Central memory CD8-positive, alpha-beta T cell (primary cell): Measurements from ENCODE around the gene CACNA1S.

ENCODE experiments used
- ATAC-seq: fragments of 150-1000 bp; cut with Tn5 transposase; replicated peaks from 2 replicates; pipeline ENCODE4 v1.10.0; 2022; ENCODE audit warnings: mild to moderate bottlenecking, moderate FRiP score, moderate number of reproducible peaks; ENCODE audit not compliant: poor library complexity, severe bottlenecking; ENCODE audit errors: extremely low read depth
- DNase-seq, 2 donors: peaks; one replicate each; pipeline ENCODE4 v3.0.0; 2021; ENCODE audit warnings: low spot score in 2 of 2
- H3K27ac Mint-ChIP-seq: one replicate; pipeline ENCODE4 v1.8.0; 2022; ENCODE audit warnings: low read depth, mild to moderate bottlenecking, moderate library complexity, mixed read lengths
- H3K27me3 Mint-ChIP-seq: one replicate; pipeline ENCODE4 v1.8.0; 2022; ENCODE audit warnings: mixed read lengths
- H3K36me3 Mint-ChIP-seq: one replicate; pipeline ENCODE4 v1.8.0; 2022; ENCODE audit warnings: mild to moderate bottlenecking, moderate library complexity, mixed read lengths; ENCODE audit not compliant: insufficient read depth
- H3K4me1 Mint-ChIP-seq: one replicate; pipeline ENCODE4 v1.8.0; 2022; ENCODE audit warnings: mixed read lengths
- H3K4me3 Mint-ChIP-seq: one replicate; pipeline ENCODE4 v1.8.0; 2022; ENCODE audit warnings: mild to moderate bottlenecking, moderate library complexity, mixed read lengths
- H3K9me3 Mint-ChIP-seq: one replicate; pipeline ENCODE4 v1.8.0; 2022; ENCODE audit warnings: mixed read lengths

The CACNA1S gene

DNA sequence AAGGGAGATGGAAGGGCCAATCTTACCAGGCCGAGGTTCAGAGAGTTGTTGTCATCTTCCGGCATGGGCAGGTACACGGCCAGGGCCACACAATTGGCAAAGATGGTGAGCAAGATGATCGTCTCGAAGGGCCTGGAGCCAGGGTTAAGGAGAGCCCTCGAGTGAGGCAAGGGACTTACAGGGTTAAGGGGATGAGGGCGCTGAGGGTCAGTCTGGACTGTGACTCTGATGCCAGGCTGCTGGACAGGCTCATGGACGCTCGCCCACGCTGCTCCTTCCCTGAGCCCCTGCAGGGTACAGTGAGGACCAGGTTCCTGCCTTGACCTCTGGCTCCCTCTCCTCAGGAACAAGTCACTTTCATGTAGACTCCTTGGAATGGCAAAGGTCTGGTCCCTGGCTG, 2.1 kb downstream of the CACNA1S start:
- no peaks in the 10 kb centered on the region for H3K27me3 Mint-ChIP-seq
- no peak overlapping the region for H3K27ac Mint-ChIP-seq
- H3K4me1 Mint-ChIP-seq: peaks cover 12% of the 10 kb centered on the region
- H3K4me3 Mint-ChIP-seq: no peak overlapping the region
- H3K9me3 Mint-ChIP-seq: no peaks in the 10 kb centered on the region
- ATAC-seq: no peak
- DNase-seq: no peak
- H3K36me3 Mint-ChIP-seq: peaks cover 2% of the 10 kb centered on the region

DNA sequence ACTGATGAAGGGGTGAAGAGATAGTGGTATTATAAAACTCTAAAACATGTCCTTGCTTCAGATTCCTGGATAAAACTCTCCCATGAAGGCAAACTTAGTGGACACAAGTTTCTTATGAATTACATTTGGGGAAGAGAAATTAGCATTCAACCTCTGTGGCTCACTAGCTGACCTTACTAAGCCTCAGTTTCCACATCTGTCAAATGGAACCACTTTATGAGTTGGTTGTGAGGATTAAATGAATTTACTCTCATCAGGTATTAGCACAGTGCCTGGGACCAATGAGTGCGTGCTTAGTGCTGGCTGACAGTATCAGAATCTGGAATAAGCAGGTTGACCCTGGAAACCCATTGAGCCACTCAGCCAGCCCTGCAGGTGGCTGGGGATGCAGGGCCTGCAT, 2.6 kb downstream of the CACNA1S start:
- Mint-ChIP-seq H3K27ac (no peak overlapping the region), H3K9me3 (no peaks in the 10 kb centered on the region), H3K36me3 (peaks cover 2% of the 10 kb centered on the region), H3K4me3 (no peak overlapping the region), H3K27me3 (no peaks in the 10 kb centered on the region), H3K4me1 (peaks cover 8% of the 10 kb centered on the region)
- no peak for DNase-seq
- no peak for ATAC-seq

DNA sequence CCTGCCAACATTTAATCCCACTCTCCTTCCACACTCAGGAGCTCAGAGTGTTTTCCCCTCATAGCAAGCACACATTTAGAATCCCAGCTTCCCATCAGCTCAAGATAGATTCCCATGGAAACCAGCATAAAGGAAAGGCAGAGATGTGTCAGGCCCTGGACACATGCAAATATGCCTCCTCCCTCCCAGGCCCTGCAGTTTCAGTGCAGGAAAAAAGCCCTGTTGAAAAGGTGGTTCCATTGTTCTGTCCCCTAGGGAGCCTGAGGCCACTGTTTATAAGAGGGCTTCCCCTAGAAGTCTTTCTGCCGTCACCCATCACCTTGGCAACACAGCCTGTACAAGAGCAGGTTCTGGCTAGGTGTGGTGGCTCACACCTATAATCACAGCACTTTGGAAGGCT, 3.6 kb downstream of the CACNA1S start:
- ATAC-seq (no peak), DNase-seq (no peak)
- no peak overlapping the region for H3K4me3 Mint-ChIP-seq
- no peaks in the 10 kb centered on the region for H3K9me3 Mint-ChIP-seq
- peaks cover 2% of the 10 kb centered on the region for H3K36me3 Mint-ChIP-seq
- no peaks in the 10 kb centered on the region for H3K27me3 Mint-ChIP-seq
- no peak overlapping the region for H3K27ac Mint-ChIP-seq
- no peaks in the 10 kb centered on the region for H3K4me1 Mint-ChIP-seq

DNA sequence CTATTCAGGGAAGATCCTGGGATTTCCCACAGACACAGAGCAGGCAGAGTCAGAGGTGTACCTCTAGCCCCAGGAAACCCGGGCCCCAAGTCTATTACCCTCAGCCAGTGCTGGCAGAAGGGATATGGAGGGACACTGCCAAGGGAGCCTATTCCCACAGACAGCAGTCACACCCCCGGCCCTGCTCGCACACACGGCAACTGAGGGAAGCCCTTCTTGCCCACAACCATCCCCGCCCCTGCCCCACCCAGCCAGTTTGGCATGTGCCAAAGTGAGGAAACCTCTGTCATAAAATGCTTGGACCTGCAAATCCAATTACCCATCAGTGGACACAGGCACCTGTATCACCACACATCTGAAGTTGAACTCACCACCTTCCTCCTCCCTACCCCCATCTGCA, 6.5 kb downstream of the CACNA1S start:
- Mint-ChIP-seq H3K36me3 (no peaks in the 10 kb centered on the region), H3K4me1 (no peaks in the 10 kb centered on the region), H3K4me3 (no peak overlapping the region), H3K27ac (no peak overlapping the region), H3K9me3 (no peaks in the 10 kb centered on the region), H3K27me3 (no peaks in the 10 kb centered on the region)
- DNase-seq: no peak
- ATAC-seq: no peak

DNA sequence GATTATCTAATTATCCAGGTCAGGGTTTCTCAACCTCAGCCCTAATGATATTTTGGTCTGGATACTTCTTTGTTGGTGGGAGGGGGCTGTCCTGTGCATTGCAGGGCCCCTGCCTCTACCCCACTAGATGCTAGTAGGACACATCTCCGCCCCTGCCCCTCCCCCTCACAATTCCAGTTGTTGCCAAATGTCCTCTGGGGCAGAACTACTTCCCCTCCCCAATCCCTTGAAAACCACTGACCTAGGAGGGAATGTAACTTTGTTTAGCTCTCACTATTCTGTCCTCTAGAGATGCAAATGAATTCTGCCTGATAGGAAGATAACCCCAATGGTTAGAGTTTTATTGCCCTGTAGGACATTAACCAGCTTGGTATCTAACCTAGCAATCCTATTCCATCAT, 8.1 kb downstream of the CACNA1S start:
- H3K27me3 Mint-ChIP-seq: no peaks in the 10 kb centered on the region
- DNase-seq (no peak), ATAC-seq (no peak)
- H3K4me1 Mint-ChIP-seq: no peaks in the 10 kb centered on the region
- H3K4me3 Mint-ChIP-seq: no peak overlapping the region
- H3K36me3 Mint-ChIP-seq: no peaks in the 10 kb centered on the region
- no peaks in the 10 kb centered on the region for H3K9me3 Mint-ChIP-seq
- no peak overlapping the region for H3K27ac Mint-ChIP-seq

DNA sequence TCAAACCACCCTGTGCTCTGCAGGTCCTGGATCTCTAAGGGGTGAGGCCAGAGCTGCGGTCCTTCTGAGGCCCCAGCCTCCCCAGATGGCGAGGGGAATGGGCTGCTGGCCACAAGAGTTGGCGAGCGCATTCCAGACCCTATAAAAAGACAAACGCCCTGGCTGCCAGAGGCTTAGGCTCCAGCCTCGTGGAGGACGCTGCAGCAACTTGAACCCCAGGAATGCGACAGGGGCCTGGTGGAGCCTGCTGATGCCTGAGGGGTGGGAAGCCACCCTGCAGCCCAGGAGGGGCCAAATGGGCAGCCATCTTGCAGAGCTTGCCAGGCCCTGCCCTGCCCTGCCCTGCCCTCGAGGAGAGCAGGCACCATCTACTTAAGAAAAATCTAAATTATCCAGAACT, 8.6 kb downstream of the CACNA1S start:
- H3K36me3 Mint-ChIP-seq: no peaks in the 10 kb centered on the region
- no peaks in the 10 kb centered on the region for H3K27me3 Mint-ChIP-seq
- DNase-seq (no peak), ATAC-seq (no peak)
- H3K9me3 Mint-ChIP-seq: no peaks in the 10 kb centered on the region
- no peaks in the 10 kb centered on the region for H3K4me1 Mint-ChIP-seq
- H3K27ac Mint-ChIP-seq: no peak overlapping the region
- no peak overlapping the region for H3K4me3 Mint-ChIP-seq

DNA sequence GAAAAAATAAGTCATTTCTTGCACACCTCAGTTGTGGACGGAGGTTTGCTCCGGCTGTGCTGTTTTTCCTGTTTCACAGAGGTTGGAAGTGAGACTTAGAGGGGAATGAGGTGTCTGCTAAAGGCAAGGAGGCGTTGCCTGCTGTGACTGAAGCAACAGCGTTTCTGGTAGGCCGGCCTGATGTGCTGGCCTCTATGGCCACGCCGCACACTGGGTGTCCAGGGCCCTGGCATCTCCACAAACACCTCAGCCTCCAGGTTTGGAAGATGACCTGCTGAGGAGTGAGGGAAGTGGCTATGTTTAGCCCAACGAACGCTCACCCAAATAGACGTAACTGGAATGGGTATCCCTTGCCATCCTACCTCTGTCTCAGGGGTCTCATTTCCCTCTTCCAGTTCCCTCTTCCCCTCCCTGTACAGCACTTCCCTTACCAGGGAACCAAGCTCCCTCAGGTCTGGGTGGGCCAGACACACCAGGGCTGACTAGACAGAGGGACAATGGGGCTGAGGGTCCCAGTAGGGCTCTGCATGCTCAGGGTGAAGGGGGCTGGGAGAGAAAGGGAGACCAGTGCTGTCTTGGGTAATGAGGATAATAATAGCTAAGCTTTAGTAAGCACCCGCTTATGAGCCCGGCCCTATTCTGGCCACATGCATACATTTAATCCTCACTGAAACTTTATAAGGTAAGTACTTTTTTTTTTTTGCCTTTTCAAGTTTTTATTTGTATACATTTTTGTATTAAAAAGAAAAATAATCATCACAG, 11.9 kb downstream of the CACNA1S start:
- Mint-ChIP-seq H3K4me3 (no peak overlapping the region), H3K4me1 (no peaks in the 10 kb centered on the region), H3K36me3 (peaks cover 2% of the 10 kb centered on the region), H3K9me3 (no peaks in the 10 kb centered on the region), H3K27me3 (no peaks in the 10 kb centered on the region), H3K27ac (no peak overlapping the region)
- DNase-seq (no peak), ATAC-seq (no peak)

DNA sequence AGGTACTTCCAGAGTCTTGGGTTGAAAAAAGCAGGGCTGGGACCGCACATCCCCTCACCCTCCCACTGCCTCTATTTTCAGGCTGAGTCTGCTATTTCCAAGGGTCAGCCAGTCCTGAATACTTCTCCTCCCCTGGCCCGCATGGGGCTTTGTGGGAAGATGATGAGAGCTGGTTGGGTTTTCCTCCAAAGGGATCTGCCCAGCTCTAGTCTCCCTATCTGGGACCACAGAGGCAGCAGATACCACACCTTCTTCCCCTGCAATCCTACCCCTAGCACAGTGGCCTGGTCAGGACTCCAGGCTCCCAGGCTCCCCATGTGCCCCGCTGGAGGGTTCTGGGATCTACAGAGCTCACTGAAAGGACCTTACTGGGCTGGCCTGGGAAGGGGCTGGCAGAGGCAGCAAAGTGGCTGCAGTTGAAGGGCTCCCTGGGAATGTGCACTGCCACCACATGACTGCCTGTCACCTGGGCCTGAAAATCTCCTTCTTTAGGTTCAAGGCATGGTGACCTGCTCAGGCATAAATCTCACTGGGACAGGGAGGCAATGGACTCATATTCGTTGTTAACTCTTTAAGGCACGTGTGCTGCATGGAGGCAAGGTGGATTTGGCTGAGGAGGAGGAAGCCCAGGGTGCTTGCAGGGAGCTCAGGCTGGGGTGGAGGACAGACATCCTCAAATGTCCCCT, 13.1 kb downstream of the CACNA1S start:
- DNase-seq: no peak
- Mint-ChIP-seq H3K27ac (no peak overlapping the region), H3K36me3 (peaks cover 2% of the 10 kb centered on the region), H3K4me3 (no peak overlapping the region), H3K9me3 (no peaks in the 10 kb centered on the region), H3K27me3 (no peaks in the 10 kb centered on the region), H3K4me1 (no peaks in the 10 kb centered on the region)
- no peak for ATAC-seq

DNA sequence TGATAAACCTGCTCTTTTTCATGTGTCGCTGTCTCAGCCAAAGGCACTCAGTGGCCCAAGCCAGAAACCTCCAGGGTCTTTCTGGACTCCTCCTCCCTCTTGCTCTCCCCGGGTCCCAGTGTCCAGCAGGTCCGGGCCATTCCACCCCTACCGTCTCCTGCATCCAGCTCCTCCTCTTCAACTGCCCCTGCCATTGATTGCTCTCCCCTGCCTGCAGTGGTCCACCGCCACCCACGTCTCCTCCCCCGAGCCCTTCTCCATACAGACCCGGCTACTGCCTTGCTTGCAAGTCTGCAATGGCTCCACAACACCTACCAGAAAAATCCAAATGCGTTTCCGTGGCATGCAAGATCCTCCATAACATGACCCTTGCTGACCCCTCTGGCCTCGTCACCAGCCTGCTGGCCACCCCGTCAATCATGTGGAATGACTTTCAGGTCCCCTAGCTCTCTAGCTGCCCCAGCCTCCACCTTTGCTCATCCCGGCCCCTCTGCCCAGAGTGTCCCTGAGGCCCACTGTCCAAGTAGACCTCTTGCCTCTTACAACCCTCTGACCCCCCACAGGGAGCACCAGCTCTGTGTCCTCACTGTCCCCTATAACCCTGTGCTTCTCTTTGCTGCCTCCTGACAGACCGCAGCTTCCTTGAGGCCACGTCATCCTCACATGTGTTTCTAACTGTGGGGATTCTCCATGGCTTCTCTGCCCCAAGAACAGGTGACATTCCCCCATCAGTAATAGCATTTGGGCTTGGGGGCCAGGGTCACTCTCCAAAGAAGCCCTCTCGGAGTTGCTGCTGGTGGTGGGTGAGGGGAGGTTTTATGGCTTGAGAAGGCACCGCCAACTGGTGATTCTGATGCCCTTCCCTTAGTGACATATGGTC, 15.0 kb downstream of the CACNA1S start:
- H3K27me3 Mint-ChIP-seq: no peaks in the 10 kb centered on the region
- no peaks in the 10 kb centered on the region for H3K4me1 Mint-ChIP-seq
- peaks cover 3% of the 10 kb centered on the region for H3K36me3 Mint-ChIP-seq
- DNase-seq (no peak), ATAC-seq (no peak)
- H3K27ac Mint-ChIP-seq: no peak overlapping the region
- no peak overlapping the region for H3K4me3 Mint-ChIP-seq
- H3K9me3 Mint-ChIP-seq: no peaks in the 10 kb centered on the region

DNA sequence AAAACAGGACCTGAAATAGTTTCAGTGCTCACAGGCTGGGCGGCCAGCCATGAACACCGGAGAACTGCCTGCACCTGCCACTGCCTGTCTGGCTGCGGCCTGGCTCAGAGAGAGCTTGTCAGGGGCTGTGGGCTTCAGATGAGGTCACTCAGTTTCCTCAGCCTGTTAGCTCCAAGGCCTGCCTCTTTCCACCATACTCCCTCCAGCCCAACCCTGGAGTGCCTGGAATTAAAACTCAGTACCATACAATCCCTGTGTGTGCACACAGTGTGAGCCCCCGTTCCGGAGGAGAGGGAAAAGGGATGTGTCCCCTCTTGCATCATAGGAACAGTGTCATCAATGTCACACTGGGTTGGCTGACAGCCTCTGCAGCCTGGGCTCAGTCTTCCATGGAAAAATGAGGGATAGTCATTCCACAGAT, 16.2 kb downstream of the CACNA1S start:
- Mint-ChIP-seq H3K36me3 (peaks cover 3% of the 10 kb centered on the region), H3K4me3 (no peak overlapping the region), H3K27me3 (peaks cover 10% of the 10 kb centered on the region), H3K9me3 (no peaks in the 10 kb centered on the region), H3K27ac (no peak overlapping the region), H3K4me1 (no peaks in the 10 kb centered on the region)
- no peak for DNase-seq
- ATAC-seq: no peak

DNA sequence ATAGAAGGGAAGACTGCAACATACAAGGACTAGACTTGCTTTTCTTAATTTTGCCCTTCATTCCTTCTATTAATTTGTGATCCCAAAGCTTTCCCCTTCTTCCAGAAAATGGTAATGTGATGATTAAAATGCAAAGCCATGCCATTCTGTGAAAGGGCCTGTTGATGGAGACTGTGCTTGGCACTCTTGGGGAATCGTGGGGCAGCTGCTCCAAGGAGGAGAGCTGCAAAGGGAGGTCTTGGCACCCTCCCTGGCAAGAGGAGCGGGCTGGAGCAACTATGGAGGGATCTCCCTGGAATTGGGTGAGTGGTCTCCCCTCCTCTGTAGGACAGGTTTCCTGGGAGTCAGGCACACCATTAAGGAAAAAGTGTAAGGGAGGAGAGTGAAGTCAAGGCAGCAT, 16.6 kb downstream of the CACNA1S start:
- Mint-ChIP-seq H3K9me3 (no peaks in the 10 kb centered on the region), H3K27me3 (peaks cover 10% of the 10 kb centered on the region), H3K27ac (no peak overlapping the region), H3K4me1 (no peaks in the 10 kb centered on the region), H3K4me3 (no peak overlapping the region), H3K36me3 (peaks cover 3% of the 10 kb centered on the region)
- no peak for DNase-seq
- ATAC-seq: no peak

DNA sequence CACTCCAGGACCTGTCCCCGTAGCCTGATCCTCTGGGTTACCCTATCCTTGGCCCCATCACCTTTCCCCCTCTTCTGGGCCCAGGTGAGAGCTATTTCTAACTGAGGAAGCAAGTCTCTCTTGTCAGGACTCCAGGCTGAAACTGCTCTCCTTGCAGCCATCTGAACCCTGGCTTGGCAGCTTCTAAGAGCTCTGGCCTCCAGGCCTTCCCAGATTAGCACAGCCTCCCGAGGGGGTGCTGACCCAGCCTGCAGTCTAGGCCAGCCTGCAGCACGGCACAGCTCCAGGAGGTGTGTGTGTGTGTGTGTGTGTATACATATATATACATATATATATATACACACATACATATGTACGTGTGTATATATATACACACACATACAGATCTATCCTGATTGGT, 17.4 kb downstream of the CACNA1S start:
- Mint-ChIP-seq H3K4me1 (no peaks in the 10 kb centered on the region), H3K4me3 (no peak overlapping the region), H3K27me3 (peaks cover 10% of the 10 kb centered on the region), H3K27ac (no peak overlapping the region), H3K9me3 (no peaks in the 10 kb centered on the region), H3K36me3 (peaks cover 3% of the 10 kb centered on the region)
- ATAC-seq (no peak), DNase-seq (no peak)
